Tibial nerve (tissue), 4 donors: ENCODE results near the gene ZNF341. TPM values are rescaled to one million over a fixed set of nuclear protein-coding genes. Genes with fewer than 3 reads are reported as not detected.

Experiments
- DNase-seq, 2 donors: peaks; one replicate each; pipeline ENCODE4 v3.0.0-alpha.2; 2019; ENCODE audit warnings: low spot score in 2 of 2
- H3K27ac ChIP-seq, 4 donors: fragments of 200-600 bp; sonication (generic) in 3 of 4; one replicate each; pipeline ENCODE4 v1.5.1; 2017 to 2019; ENCODE audit warnings: mild to moderate bottlenecking in 1 of 4
- H3K27me3 ChIP-seq, 2 donors: fragments of 200-600 bp; sonication (generic) in 1 of 2; one replicate each; pipeline versions ENCODE4 v1.5.1 to v1.6.0; 2017 to 2019
- H3K36me3 ChIP-seq, 3 donors: fragments of 200-600 bp; sonication (generic); one replicate each; pipeline ENCODE4 v1.5.1; 2018 to 2019
- H3K4me1 ChIP-seq, 4 donors: fragments of 200-600 bp; sonication (generic) in 3 of 4; one replicate each; pipeline ENCODE4 v1.5.1; 2017 to 2019
- H3K4me3 ChIP-seq, 4 donors: fragments of 200-600 bp; sonication (generic) in 3 of 4; one replicate each; pipeline ENCODE4 v1.5.1; 2017 to 2019; ENCODE audit warnings: mild to moderate bottlenecking in 1 of 4, moderate library complexity in 1 of 4
- H3K9me3 ChIP-seq, 4 donors: fragments of 200-600 bp; sonication (generic) in 3 of 4; one replicate each; pipeline ENCODE4 v1.5.1; 2017 to 2019
- CTCF ChIP-seq, 5 experiments: fragments of 200-600 bp in 3 of 5; fragments of 450-650 bp in 2 of 5; sonication (generic) in 3 of 5; IDR thresholded peaks; one replicate each; pipeline ENCODE4 v1.5.1; 2016 to 2019; ENCODE audit warnings: antibody characterized with exemption in 5 of 5, mild to moderate bottlenecking in 3 of 5, moderate library complexity in 2 of 5
- EP300 ChIP-seq, 2 donors: sonication (generic); formaldehyde crosslinking; IDR thresholded peaks; one replicate each; pipeline ENCODE4 v1.6.1; 2017; ENCODE audit warnings: antibody characterized with exemption in 2 of 2, mild to moderate bottlenecking in 1 of 2
- POLR2A ChIP-seq, 2 donors: fragments of 450-650 bp; IDR thresholded peaks; one replicate each; pipeline ENCODE4 v1.6.1; 2017; ENCODE audit warnings: antibody characterized with exemption in 2 of 2, mild to moderate bottlenecking in 2 of 2, moderate library complexity in 2 of 2
- WGBS, 2 donors: methylation state at CpG; one replicate each; pipeline ENCODE4 v1.1.5; 2018; 5-methylcytosine and 5-hydroxymethylcytosine counted together
- total RNA-seq, 4 donors: library from RNA; depleted of rRNA; stranded (reverse); fragments of >200 nt; gene quantifications; one replicate each; pipeline ENCODE4 v1.1.0, GENCODE V29; 2016

Gene ZNF341
- total RNA-seq, 4 donors from 2014 or later, result 1.7 to 4.8 (median 2.1) TPM

GRCh38 chr20:33710681-33711445 is 20.9 kb upstream of the ZNF341 start:
- H3K27ac ChIP-seq, result no peak overlapping the region
- no peak overlapping the region for H3K4me3 ChIP-seq
- H3K36me3 ChIP-seq, result peaks cover 0 to 91% (median 0%) of the 10 kb centered on the region in 3 donors
- 67 to 71% methylated on average over 14 of the region's 14 CpGs for WGBS, 2 donors
- no peak for DNase-seq
- no peaks in the 10 kb centered on the region for H3K27me3 ChIP-seq
- no peaks in the 10 kb centered on the region for H3K9me3 ChIP-seq
- H3K4me1 ChIP-seq, result no peaks in the 10 kb centered on the region
- TF ChIP-seq CTCF (IDR thresholded peaks at IDR 0.05), result no peak
- no peak for TF ChIP-seq POLR2A (IDR thresholded peaks at IDR 0.05)
- no peak for TF ChIP-seq EP300 (IDR thresholded peaks at IDR 0.05)

GRCh38 chr20:33711446-33711738 is 20.4 kb upstream of the ZNF341 start:
- WGBS, 2 donors, result 63% methylated on average over 1 of the region's 1 CpG; no CpG with 5 or more reads in 1 of the 2 donors
- Histone ChIP-seq H3K4me3 (no peak overlapping the region), H3K36me3 (peaks cover 0 to 85% (median 0%) of the 10 kb centered on the region in 3 donors), H3K9me3 (no peaks in the 10 kb centered on the region), H3K27ac (no peak overlapping the region), H3K27me3 (no peaks in the 10 kb centered on the region), H3K4me1 (no peaks in the 10 kb centered on the region)
- DNase-seq, result no peak
- no peak for TF ChIP-seq EP300 (IDR thresholded peaks at IDR 0.05)

GRCh38 chr20:33713865-33714367 is 17.9 kb upstream of the ZNF341 start:
- H3K27ac ChIP-seq, result no peak overlapping the region
- peaks cover 0 to 3% (median under 1%) of the 10 kb centered on the region in 4 donors for H3K4me1 ChIP-seq
- H3K4me3 ChIP-seq, result no peak overlapping the region
- no peaks in the 10 kb centered on the region for H3K27me3 ChIP-seq
- no peaks in the 10 kb centered on the region for H3K9me3 ChIP-seq
- peaks cover 0 to 60% (median 0%) of the 10 kb centered on the region in 3 donors for H3K36me3 ChIP-seq
- TF ChIP-seq EP300 (IDR thresholded peaks at IDR 0.05), result no peak
- no peak for TF ChIP-seq POLR2A (IDR thresholded peaks at IDR 0.05)
- 89 to 96% methylated on average over 10 of the region's 10 CpGs for WGBS, 2 donors
- DNase-seq, result no peak

- Histone ChIP-seq H3K36me3 (peaks cover 0 to 39% (median 0%) of the 10 kb centered on the region in 3 donors), H3K4me3 (no peak overlapping the region), H3K9me3 (no peaks in the 10 kb centered on the region), H3K4me1 (peaks cover 3 to 16% (median 9%) of the 10 kb centered on the region in 4 donors), H3K27me3 (no peaks in the 10 kb centered on the region), H3K27ac (no peak overlapping the region)
- DNase-seq, result no peak
- TF ChIP-seq CTCF (IDR thresholded peaks at IDR 0.05), result no peak
- TF ChIP-seq EP300 (IDR thresholded peaks at IDR 0.05), result no peak
- TF ChIP-seq POLR2A (IDR thresholded peaks at IDR 0.05), result no peak
- WGBS, 2 donors, result 89 to 100% methylated on average over 2 of the region's 2 CpGs
Measured at GRCh38 chr20:33716498-33716897, 15.3 kb upstream of the ZNF341 start.

GRCh38 chr20:33719277-33719988 is 12.4 kb upstream of the ZNF341 start:
- WGBS, 2 donors, result 40 to 56% methylated on average over 13 of the region's 13 CpGs

More at GRCh38 chr20:33719277-33719988, 12.4 kb upstream of the ZNF341 start:
- H3K4me1 ChIP-seq, result peaks cover 3 to 16% (median 9%) of the 10 kb centered on the region in 4 donors
- DNase-seq, result no peak
- H3K4me3 ChIP-seq, result peak overlapping the region; percentile 59 to 92 (median 82)
- no peaks in the 10 kb centered on the region for H3K27me3 ChIP-seq
- H3K9me3 ChIP-seq, result no peaks in the 10 kb centered on the region
- TF ChIP-seq EP300 (IDR thresholded peaks at IDR 0.05) (no peak), CTCF (IDR thresholded peaks at IDR 0.05) (no peak), POLR2A (IDR thresholded peaks at IDR 0.05) (no peak)
- H3K27ac ChIP-seq, result peak overlapping the region; percentile 37 to 80 (median 72)
- peaks cover 0 to 9% (median 0%) of the 10 kb centered on the region in 3 donors for H3K36me3 ChIP-seq
